Stimulated activated naive B cell treated with anti-CD40 and anti-IgM and Interleukin-4, amounts not matched to agents 10 μg/mL and 1 μg/mL and 100 μg/mL, for 72 hours (primary cell): Measurements from ENCODE around the gene ZNF655.
"Not testable (repeated sequence)": the region's sequence is repeated elsewhere in the genome, so short reads cannot be mapped to it uniquely, and the experiment has no call there.

ENCODE experiments used
- ATAC-seq, 2 donors: fragments of 150-1000 bp; cut with Tn5 transposase; replicated peaks; 2 replicates each; pipeline ENCODE4 v1.10.0; 2021; ENCODE audit warnings: moderate library complexity in 1 of 2
- DNase-seq: peaks from one replicate; pipeline ENCODE4 v3.0.0; 2021
- H3K27ac Mint-ChIP-seq: one replicate; pipeline ENCODE4 v1.8.0; 2022; ENCODE audit warnings: mild to moderate bottlenecking, mixed read lengths
- H3K27me3 Mint-ChIP-seq, 2 donors: one replicate each; pipeline ENCODE4 v1.8.0; 2022; ENCODE audit warnings: mixed read lengths in 2 of 2
- H3K36me3 Mint-ChIP-seq, 2 donors: one replicate each; pipeline ENCODE4 v1.8.0; 2022; ENCODE audit warnings: mixed read lengths in 2 of 2, mild to moderate bottlenecking in 1 of 2
- H3K4me1 Mint-ChIP-seq, 2 donors: one replicate each; pipeline ENCODE4 v1.8.0; 2022; ENCODE audit warnings: mixed read lengths in 2 of 2, mild to moderate bottlenecking in 1 of 2
- H3K4me3 Mint-ChIP-seq, 2 donors: one replicate each; pipeline ENCODE4 v1.8.0; 2022; ENCODE audit warnings: mild to moderate bottlenecking in 2 of 2, mixed read lengths in 2 of 2, moderate library complexity in 1 of 2
- H3K9me3 Mint-ChIP-seq, 2 donors: one replicate each; pipeline ENCODE4 v1.8.0; 2022; ENCODE audit warnings: mixed read lengths in 2 of 2, mild to moderate bottlenecking in 1 of 2

Gene ZNF655

DNA sequence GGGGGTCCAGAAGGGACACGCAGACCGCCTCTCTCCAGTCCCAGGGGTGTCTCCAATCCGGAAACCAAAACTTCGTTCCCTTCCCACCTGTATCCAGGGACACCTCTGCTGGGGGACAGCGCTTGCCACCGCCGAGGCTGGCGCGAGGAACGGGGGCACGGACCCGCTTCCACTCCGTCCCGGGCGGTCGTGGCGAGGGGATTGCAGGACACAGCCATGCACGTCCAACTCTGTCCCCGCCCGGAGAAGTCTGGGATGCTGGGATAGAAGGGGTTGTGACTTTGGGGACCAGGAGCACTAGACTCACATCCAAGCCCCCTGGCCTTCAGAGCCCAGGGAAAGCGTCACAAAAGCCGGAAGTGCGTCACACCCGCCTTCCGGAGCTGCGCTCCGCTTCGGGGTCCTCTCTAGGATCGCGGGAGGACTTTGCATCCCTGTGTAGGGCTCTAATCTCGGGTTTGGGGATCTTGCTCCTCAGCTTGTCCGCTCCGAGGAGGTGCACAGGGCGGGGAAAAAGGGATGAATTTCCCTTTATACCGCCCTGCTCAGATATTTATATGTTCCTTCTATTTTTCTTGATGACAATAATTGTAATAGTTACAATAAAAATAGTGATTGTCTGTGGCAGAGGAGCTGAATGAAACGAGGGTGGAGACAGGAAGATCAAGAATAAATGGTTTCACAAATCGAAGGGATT is 6.5 kb upstream of the ZNF655 start, which contains the start of gene FAM200A:
FAM200A (minus strand) TSS at position 348 of the 697 bp plus-strand sequence. CDS start 3,707 bp downstream, outside the sequence.
- Mint-ChIP-seq H3K36me3 (peaks cover 28 to 40% of the 10 kb centered on the region in 2 donors), H3K4me3 (peak within 1 kb of the TSS; percentile 88 to 94), H3K4me1 (peaks cover 25 to 40% of the 10 kb centered on the region in 2 donors), H3K27me3 (no peaks in the 10 kb centered on the region), H3K27ac (peak within 1 kb of the TSS; percentile 96), H3K9me3 (peaks cover 0 to 2% of the 10 kb centered on the region in 2 donors)
- ATAC-seq, result peak; percentile 100
- DNase-seq, result peak; percentile 76

GRCh38 chr7:99553039-99553438 is 5.4 kb upstream of the ZNF655 start:
- Mint-ChIP-seq H3K27me3 (no peaks in the 10 kb centered on the region), H3K27ac (no peak overlapping the region), H3K4me1 (peaks cover 31 to 46% of the 10 kb centered on the region in 2 donors), H3K9me3 (peaks cover 0 to 2% of the 10 kb centered on the region in 2 donors), H3K4me3 (peak overlapping the region in 1 of 2 donors; percentile 37), H3K36me3 (peaks cover 27 to 38% of the 10 kb centered on the region in 2 donors)
- DNase-seq, result no peak
- no peak for ATAC-seq

DNA sequence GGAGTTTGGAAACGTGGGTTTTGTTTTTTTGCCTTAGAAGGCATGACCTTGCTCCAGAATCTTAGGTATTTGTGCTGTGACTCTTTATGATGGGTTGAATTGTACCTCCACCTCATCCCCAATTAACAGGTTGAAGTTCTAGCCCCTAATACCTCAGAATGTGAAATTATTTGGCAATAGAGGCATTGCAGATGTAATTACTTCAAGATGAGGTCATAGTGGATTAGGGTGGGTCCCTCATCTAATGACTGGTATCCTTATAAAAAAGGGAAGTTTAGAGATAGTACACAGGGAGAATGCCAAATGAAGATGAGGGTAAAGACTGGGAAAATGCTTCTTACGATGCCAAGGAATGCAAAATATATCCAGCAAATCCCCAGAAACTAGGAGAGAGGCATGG is 3.5 kb upstream of the ZNF655 start:
- peaks cover 31 to 46% of the 10 kb centered on the region in 2 donors for H3K4me1 Mint-ChIP-seq
- no peak overlapping the region for H3K27ac Mint-ChIP-seq
- ATAC-seq, result no peak

DNA sequence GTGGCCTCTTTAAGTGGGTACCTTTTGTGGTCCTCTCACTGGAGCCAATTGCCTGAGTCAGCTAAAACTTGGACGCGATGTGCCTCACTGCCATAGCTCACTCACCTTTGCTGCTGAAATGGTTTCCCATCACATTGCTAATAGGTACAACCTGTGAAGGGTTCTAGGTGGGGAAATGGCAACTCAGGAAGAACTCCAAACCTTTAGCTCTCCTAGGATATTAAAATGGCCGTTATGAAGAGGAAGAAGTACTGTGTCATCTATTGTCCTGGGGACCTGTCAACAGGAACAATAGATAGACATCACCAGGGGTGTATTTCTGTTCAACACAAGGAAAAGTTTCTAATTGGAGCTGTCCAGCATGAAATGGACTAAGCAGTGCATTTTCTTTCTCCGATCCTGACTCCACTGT is 1.2 kb upstream of the ZNF655 start:
- H3K27ac Mint-ChIP-seq, result peak overlapping the region; percentile 88

More for the DNA sequence above, 3.5 kb upstream of the ZNF655 start:
- DNase-seq, result no peak
- Mint-ChIP-seq H3K4me3 (no peak overlapping the region), H3K36me3 (peaks cover 27 to 35% of the 10 kb centered on the region in 2 donors), H3K9me3 (no peaks in the 10 kb centered on the region), H3K27me3 (no peaks in the 10 kb centered on the region)

GRCh38 chr7:99557940-99558305 is 519 bp upstream of the ZNF655 start:
- Mint-ChIP-seq H3K27me3 (no peaks in the 10 kb centered on the region), H3K36me3 (peaks cover 44 to 46% of the 10 kb centered on the region in 2 donors), H3K4me3 (peak overlapping the region; percentile 94 to 100), H3K27ac (peak overlapping the region; percentile 99), H3K4me1 (peaks cover 37 to 51% of the 10 kb centered on the region in 2 donors), H3K9me3 (no peaks in the 10 kb centered on the region)
- DNase-seq (no peak), ATAC-seq (peak; percentile 71 to 72)

More for the DNA sequence above, 1.2 kb upstream of the ZNF655 start:
- Mint-ChIP-seq H3K27me3 (no peaks in the 10 kb centered on the region), H3K4me3 (peak overlapping the region; percentile 94 to 100), H3K4me1 (peaks cover 33 to 49% of the 10 kb centered on the region in 2 donors), H3K9me3 (no peaks in the 10 kb centered on the region), H3K36me3 (peaks cover 40 to 42% of the 10 kb centered on the region in 2 donors)
- ATAC-seq (no peak), DNase-seq (no peak)

DNA sequence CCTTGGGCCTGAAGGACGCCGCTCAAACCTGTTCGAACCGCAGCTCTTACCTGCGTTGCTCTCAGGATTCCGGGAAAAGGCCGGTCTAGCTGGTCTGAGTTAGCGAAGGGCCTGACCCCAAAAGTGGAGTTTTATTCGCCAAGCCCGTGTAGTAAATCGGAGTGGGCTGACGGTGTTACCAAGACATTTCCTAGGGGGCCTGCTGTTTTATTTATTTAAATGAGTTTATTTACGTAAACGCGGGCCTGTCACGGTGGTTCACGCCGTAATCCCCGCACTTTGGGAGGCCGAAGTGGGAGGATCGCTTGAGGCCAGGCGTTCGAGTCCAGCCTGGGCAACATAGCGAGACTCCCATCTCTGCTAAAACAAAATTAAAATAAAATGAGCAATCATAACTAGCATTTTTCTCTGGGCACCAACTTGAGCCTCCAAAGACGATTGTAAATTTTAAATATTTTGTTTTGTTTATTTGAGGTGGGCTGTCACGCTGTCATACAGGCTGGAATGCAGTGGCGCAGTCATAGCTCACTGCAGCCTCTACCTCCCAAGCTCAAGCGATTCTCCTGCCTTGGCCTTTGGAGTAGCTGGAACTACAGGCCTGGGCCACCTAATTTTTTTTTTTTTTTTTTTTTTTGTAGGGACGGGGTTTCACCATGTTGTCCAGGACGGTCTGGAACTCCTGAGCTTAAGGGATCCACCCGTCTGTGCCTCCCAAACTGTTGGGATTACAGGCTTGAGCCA is 903 bp downstream of the ZNF655 start:
- DNase-seq (no peak), ATAC-seq (no peak)
- Mint-ChIP-seq H3K4me3 (peak overlapping the region; percentile 94 to 100), H3K27me3 (no peaks in the 10 kb centered on the region), H3K9me3 (no peaks in the 10 kb centered on the region), H3K36me3 (peaks cover 44 to 45% of the 10 kb centered on the region in 2 donors), H3K4me1 (peaks cover 39 to 55% of the 10 kb centered on the region in 2 donors), H3K27ac (peak overlapping the region; percentile 99)

GRCh38 chr7:99560834-99561736 is 2.6 kb downstream of the ZNF655 start:
- Mint-ChIP-seq H3K27ac (no peak overlapping the region), H3K36me3 (peaks cover 38 to 46% of the 10 kb centered on the region in 2 donors), H3K9me3 (no peaks in the 10 kb centered on the region), H3K4me1 (peaks cover 31 to 49% of the 10 kb centered on the region in 2 donors), H3K4me3 (no peak overlapping the region), H3K27me3 (no peaks in the 10 kb centered on the region)
- DNase-seq (no peak), ATAC-seq (no peak)

DNA sequence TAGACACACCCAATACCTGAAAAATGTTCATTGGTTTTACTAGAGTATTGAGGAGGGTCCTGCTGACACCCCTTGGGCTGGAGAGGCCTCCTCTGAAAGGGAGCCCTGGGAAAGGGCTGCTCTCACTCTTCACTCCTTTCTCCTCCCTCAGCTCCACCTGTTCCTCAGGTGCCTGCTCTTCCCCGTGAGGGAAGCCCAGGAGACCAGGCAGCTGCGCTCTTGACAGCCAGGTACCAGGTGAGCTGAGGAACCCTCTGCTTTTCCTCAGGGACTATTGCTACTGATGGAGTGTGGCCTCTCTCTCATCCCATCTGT is 3.3 kb downstream of the ZNF655 start:
- Mint-ChIP-seq H3K27ac (peak overlapping the region; percentile 71), H3K36me3 (peaks cover 38 to 49% of the 10 kb centered on the region in 2 donors), H3K9me3 (no peaks in the 10 kb centered on the region), H3K4me3 (no peak overlapping the region), H3K4me1 (peaks cover 30 to 48% of the 10 kb centered on the region in 2 donors), H3K27me3 (no peaks in the 10 kb centered on the region)
- ATAC-seq (no peak), DNase-seq (no peak)

DNA sequence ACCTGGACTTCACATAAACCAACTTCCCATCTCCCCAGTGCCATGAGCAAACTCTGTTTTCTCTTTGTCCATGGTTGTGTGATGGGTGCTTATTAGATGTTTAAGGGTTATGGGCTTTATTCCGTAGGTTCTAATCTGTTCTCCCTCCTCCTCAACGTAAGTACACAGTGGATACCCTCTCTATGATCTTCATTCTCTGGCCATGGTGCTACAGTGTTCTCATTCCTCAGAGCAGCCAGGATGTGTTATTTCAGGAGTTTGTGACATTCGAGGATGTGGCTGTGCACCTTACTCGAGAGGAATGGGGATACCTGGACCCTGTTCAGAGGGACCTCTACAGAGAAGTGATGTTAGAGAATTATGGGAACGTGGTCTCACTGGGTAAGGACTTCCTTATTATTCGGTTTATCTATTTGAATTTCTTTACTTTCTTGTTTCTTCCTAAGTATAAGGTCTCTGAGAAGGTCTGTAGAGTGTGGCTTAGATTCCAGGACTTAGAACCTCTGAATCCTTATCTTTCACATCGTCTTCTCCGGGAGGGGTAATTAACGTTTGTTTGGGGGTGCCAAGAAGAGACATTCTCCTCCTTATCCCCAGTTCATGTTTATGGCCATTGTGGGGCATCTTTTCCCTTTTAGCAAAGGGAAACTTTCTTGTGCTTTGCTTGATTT is 3.8 kb downstream of the ZNF655 start:
- Mint-ChIP-seq H3K4me1 (peaks cover 28 to 42% of the 10 kb centered on the region in 2 donors), H3K27ac (peak overlapping the region; percentile 71), H3K9me3 (no peaks in the 10 kb centered on the region), H3K27me3 (no peaks in the 10 kb centered on the region), H3K4me3 (no peak overlapping the region), H3K36me3 (peaks cover 38 to 49% of the 10 kb centered on the region in 2 donors)
- DNase-seq (no peak), ATAC-seq (no peak)

DNA sequence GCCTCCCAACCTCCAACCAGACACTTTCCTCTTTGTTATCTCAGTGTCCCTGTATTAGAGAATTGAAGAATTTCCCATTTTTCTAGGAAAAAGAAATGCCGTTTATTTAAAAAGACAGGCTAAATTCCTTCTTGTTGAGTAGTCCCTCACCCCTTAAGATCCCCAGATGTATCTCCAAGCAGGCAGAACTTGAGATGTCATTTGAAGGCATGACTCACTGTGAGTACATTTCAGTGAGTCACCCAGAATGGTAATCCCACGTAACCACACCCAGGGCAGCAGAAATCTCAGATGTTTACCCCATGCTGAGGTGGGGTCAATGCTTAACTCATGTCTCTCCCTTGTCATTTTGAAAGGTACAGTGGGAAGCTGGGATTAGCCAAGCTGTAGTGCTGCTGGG is 4.4 kb downstream of the ZNF655 start:
- Mint-ChIP-seq H3K4me3 (no peak overlapping the region), H3K27me3 (no peaks in the 10 kb centered on the region), H3K4me1 (peaks cover 26 to 39% of the 10 kb centered on the region in 2 donors), H3K9me3 (no peaks in the 10 kb centered on the region), H3K27ac (peak overlapping the region; percentile 0), H3K36me3 (peaks cover 38 to 48% of the 10 kb centered on the region in 2 donors)
- DNase-seq (no peak), ATAC-seq (no peak)

GRCh38 chr7:99563650-99564049 is 5.2 kb downstream of the ZNF655 start:
- peak overlapping the region; percentile 11 for H3K27ac Mint-ChIP-seq
- H3K4me1 Mint-ChIP-seq, result peaks cover 26 to 41% of the 10 kb centered on the region in 2 donors
- no peaks in the 10 kb centered on the region for H3K9me3 Mint-ChIP-seq
- no peak overlapping the region for H3K4me3 Mint-ChIP-seq
- DNase-seq, result no peak
- ATAC-seq, result no peak
- peaks cover 34 to 45% of the 10 kb centered on the region in 2 donors for H3K36me3 Mint-ChIP-seq
- no peaks in the 10 kb centered on the region for H3K27me3 Mint-ChIP-seq

DNA sequence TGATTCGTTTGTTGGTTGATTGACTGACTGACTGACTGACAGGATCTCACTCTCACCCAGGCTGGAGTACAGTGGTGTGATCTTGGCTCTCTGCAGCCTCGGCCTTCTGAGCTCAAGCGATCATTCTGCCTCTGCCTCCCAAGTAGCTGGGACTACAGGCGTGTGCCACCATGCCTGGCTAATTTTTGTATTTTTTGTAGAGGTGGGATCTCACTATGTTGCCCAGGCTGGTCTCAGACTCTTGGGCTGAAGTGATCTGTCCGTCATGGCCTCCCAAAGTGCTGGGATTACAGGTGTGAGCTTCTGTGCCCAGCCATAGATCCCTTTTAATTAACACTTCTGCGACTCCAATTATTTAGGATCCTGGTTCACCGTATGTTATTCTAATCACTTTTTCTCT is 10.3 kb downstream of the ZNF655 start:
- not testable (repeated sequence) for H3K4me3 Mint-ChIP-seq, H3K27ac Mint-ChIP-seq, H3K9me3 Mint-ChIP-seq, DNase-seq, H3K27me3 Mint-ChIP-seq, ATAC-seq
- peaks cover 9 to 11% of the 10 kb centered on the region in 2 donors for H3K4me1 Mint-ChIP-seq
- H3K36me3 Mint-ChIP-seq, result peaks cover 32 to 48% of the 10 kb centered on the region in 2 donors

DNA sequence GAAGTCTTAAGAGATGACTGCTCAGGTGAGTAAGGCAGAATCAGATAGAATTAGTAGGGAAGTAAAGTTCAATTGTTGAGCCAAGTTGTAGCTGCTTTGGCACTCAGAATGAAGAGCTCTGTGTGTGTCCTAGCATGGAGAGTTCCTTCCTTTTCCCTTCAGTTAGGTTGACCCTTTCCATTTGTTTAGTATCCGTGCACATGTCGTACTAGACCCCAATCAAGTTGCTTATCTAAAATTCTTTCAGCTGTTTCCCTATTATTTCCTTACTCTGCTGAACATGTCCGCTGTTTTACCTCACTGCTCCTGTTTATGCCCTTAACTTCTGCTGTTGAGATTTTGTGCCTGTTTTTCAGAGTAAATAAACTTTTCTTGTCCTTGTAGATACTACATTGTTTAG is 13.3 kb downstream of the ZNF655 start:
- H3K36me3 Mint-ChIP-seq, result peaks cover 25 to 33% of the 10 kb centered on the region in 2 donors
- H3K27ac Mint-ChIP-seq, result no peak overlapping the region
- H3K9me3 Mint-ChIP-seq, result no peaks in the 10 kb centered on the region
- peaks cover 2 to 4% of the 10 kb centered on the region in 2 donors for H3K4me1 Mint-ChIP-seq
- no peaks in the 10 kb centered on the region for H3K27me3 Mint-ChIP-seq
- no peak for DNase-seq
- no peak for ATAC-seq
- H3K4me3 Mint-ChIP-seq, result no peak overlapping the region
